ENCODE results near the gene RAX2.

The RAX2 gene

DNA sequence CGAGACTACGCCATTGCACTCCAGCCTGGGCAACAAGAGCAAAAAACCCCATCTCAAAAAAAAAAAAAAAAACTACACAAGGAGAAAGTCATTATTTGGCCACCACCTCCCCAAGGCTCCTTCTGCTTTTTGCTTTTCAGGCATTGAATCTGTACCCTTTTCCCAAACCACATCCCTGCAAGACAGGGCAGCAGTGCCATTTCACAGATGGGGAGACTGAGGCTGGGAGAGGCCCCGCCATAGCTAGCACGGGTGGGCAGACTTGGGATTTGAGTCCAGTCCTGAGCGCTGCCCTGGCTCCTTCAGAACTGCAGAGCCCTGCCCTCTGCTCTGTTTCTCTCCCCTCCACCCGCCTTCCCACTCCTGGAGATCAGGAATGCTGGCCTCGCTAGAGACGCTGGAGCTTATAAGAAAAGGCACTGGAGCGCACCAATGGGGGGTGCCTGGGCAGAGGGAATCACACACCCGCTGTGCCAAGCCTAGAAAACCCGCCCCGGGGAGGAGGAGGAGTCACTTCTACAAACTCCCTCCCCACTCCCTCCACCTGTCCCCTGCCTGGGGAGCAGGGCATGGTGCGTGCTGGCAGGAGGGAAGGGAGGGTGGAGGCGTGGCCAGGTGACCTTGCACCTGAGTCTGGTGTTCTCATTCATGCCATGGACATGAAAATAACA lies 46.3 kb downstream of the RAX2 start:
- no peak for DNase-seq

DNA sequence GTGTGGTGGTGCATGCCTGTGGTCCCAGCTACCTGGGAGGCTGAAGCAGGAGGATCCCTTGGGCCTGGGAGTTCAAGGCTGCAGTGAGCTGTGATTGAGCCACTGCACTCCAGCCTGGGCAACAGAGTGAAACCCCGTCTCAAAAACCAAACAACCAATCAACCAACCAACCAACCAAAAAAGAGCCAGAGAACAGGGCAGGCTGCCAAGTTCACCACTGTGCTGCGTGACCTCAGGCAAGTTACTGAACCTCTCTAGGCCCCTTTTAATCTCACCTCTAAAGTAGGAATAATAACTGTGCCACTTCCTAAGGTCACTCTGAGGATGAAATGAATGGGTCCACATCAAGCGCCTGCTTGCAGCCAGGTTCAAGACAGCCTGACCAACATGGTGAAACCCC lies 46.9 kb downstream of the RAX2 start:
- DNase-seq = no peak

DNA sequence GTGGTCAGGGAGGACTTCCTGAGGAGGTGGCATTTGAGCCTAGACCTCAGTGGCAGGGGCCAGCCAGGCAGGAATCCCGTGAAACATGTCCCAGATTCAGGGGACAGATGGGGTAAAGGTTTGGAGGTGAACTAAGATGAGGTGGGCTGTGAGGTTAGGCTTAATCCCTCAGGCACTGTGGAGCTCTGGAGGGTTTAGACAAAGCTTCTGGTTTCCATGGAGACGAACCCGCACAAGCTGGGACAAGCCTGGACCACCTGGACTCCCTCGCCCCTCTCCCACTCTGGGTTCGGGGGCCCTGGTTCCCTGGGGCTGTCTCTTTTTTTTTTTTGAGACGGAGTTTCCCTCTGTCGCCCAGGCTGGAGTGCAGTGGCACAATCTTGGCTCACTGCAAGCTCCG lies 48.1 kb downstream of the RAX2 start:
- DNase-seq = no peak

- no peak for DNase-seq
Measured at GRCh38 chr19:3723110-3723488, 48.9 kb downstream of the RAX2 start.

DNA sequence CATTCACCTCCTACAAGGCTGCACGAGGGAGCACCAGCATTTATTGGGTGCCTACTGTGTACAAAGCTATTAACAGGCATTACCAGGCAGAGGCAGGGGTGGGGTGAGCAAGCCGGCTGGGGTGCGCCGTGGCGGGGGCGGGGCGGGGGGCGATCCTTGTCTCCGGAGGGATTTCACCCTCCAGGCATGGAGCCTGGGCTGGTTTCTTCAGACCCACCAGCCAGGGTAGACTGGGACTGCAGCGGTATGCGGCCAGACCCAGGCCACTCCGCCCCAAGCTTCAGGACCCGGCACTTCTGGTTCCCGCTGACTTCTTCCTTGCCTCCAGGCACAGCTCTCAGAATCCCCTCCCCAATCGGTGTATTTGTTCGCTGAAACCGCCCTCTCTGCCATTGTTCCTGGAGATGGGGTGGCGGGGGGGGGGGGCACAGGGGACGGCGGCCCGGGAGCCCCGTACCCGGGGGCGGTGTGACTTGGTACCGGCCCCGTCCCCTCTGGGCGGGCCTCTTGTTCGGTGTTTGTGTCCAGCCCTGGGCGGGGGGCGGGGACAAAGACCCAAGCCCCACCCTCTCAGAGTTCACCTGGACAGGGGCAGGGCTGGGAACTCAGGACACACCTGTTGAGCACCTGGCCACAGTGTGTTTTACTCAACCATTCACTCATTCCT lies 49.5 kb downstream of the RAX2 start:
- DNase-seq = no peak

DNA sequence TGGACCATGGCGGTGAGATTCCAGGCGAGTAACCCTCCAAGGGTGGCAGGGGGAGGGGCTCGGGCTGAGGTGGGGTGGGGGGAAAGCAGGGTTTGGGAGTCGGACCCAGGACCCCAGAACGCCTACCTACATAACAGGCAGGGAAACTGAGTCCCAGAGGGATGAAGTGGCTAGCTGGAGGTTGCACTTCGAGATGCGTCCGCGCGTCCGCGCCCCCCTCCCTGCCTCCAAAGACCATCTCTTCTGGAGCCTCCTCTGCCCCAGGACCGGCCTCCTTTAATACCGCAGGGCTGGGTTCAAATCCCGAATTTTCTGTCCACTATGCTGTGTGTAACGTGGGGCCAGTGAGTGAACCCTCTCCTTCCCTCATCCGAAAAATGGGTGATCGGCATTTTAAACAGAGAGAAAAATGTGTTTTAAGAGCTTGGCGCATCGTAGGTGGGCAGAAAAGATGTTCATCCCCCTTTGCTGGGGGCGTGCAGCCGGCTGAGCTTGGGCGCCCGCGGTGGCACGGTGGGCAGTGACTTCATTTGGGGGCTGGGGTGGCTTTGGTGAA lies 50.1 kb downstream of the RAX2 start:
- no peak for DNase-seq

- DNase-seq = peak; percentile 73 to 92 (median 86)
Measured at GRCh38 chr19:3721131-3721886, 50.7 kb downstream of the RAX2 start.

DNA sequence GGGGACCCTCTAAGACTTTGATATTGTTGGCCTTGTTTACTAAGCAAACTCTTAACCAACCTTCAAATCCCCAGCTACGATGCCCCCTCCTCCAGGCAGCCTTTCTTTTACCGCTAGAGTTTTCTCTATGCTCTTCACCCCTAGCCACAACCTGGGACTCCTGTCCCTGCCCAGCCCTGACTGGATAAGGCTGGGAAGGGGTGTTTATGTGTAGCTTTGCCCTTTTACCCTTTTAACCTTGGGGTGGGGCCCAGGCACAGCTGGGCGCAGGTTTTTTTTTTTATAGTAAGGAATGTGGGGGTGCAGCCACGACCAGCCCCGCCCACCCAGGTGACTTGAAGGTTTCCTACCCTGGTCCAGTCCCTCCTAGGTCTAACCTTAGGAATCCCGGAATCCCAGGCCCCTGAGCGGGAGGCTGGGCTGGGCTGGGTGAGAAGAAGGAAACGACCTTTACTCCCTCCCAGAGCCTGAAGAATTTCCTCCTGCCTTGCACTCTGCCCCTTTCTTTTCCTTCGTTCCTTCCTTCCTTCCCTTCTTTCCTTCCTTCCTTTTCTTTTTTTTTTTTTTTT lies 51.6 kb downstream of the RAX2 start:
- DNase-seq = no peak

GRCh38 chr19:3719868-3720267 lies 52.2 kb downstream of the RAX2 start:
- no peak for DNase-seq
